Loucy (cell line): Measurements from ENCODE around the gene CAPNS1.

Experiments used
- H2AFZ ChIP-seq: fragments of 200-600 bp; sonication (generic); 2 replicates; pipeline ENCODE4 v1.6.0; 2016; ENCODE audit warnings: antibody characterized with exemption, mild to moderate bottlenecking, low read length, moderate library complexity
- H3F3A ChIP-seq: fragments of 200-600 bp; 2 replicates; pipeline ENCODE4 v1.6.0; 2016; ENCODE audit warnings: antibody characterized with exemption, low read depth, mild to moderate bottlenecking
- H3K27me3 ChIP-seq: fragments of 200-600 bp; sonication (generic); 2 replicates; pipeline ENCODE4 v1.6.1; 2014; ENCODE audit warnings: low read length, mild to moderate bottlenecking; ENCODE audit not compliant: insufficient read depth, poor library complexity, severe bottlenecking
- H3K36me3 ChIP-seq: fragments of 200-600 bp; sonication (generic); 2 replicates; pipeline ENCODE4 v1.6.1; 2016; ENCODE audit warnings: low read length; ENCODE audit not compliant: insufficient read depth
- H3K4me1 ChIP-seq: fragments of 200-600 bp; sonication (generic); 2 replicates; pipeline ENCODE4 v1.5.1; 2014; ENCODE audit warnings: low read length, mild to moderate bottlenecking; ENCODE audit not compliant: insufficient read depth, poor library complexity, severe bottlenecking
- H3K4me2 ChIP-seq: fragments of 200-600 bp; sonication (generic); 2 replicates; pipeline ENCODE4 v1.6.0; 2014; ENCODE audit warnings: antibody characterized with exemption, low read length, low read depth, mild to moderate bottlenecking; ENCODE audit not compliant: poor library complexity, severe bottlenecking
- H3K4me3 ChIP-seq: fragments of 200-600 bp; sonication (generic); 2 replicates; pipeline ENCODE4 v1.5.1; 2014; ENCODE audit warnings: low read length, mild to moderate bottlenecking, mixed read lengths; ENCODE audit not compliant: poor library complexity, severe bottlenecking
- H3K79me2 ChIP-seq: fragments of 200-600 bp; sonication (generic); 2 replicates; pipeline ENCODE4 v1.6.1; 2014; ENCODE audit warnings: low read length; ENCODE audit not compliant: insufficient read depth
- H3K9ac ChIP-seq: fragments of 200-600 bp; sonication (generic); 2 replicates; pipeline ENCODE4 v1.6.0; 2014; ENCODE audit warnings: mild to moderate bottlenecking, low read depth, low read length, moderate library complexity; ENCODE audit not compliant: poor library complexity, severe bottlenecking
- H3K9me2 ChIP-seq: fragments of 200-600 bp; sonication (generic); replicated peaks from 2 replicates; pipeline ENCODE4 v1.6.1; 2016; ENCODE audit warnings: low read depth, low read length, mixed read lengths
- H3K9me3 ChIP-seq: fragments of 200-600 bp; sonication (generic); 2 replicates; pipeline ENCODE4 v1.6.1; 2014; ENCODE audit warnings: mild to moderate bottlenecking, antibody characterized with exemption, low read length, low read depth; ENCODE audit not compliant: insufficient read depth
- H4K20me1 ChIP-seq: fragments of 200-600 bp; sonication (generic); 2 replicates; pipeline ENCODE4 v1.6.0; 2014; ENCODE audit warnings: antibody characterized with exemption, low read length, mild to moderate bottlenecking; ENCODE audit not compliant: insufficient read depth, poor library complexity, severe bottlenecking
- CTCF ChIP-seq: fragments of 200-600 bp; sonication (generic); conservative IDR thresholded peaks from 2 replicates; pipeline ENCODE4 v1.5.1; 2014; ENCODE audit warnings: mild to moderate bottlenecking, antibody characterized with exemption, low read length
- EZH2phosphoT487 ChIP-seq: fragments of 200-600 bp; IDR thresholded peaks from 2 replicates; pipeline ENCODE4 v1.6.1; 2018; ENCODE audit warnings: antibody characterized with exemption, mild to moderate bottlenecking, moderate library complexity, borderline replicate concordance

CAPNS1 gene

GRCh38 chr19:36106991-36107390, 32.9 kb upstream of the CAPNS1 start:
- TF ChIP-seq CTCF (no peak), EZH2phosphoT487 (no peak)
- Histone ChIP-seq H3K9me3 (no peaks in the 10 kb centered on the region), H3K36me3 (peaks cover 32% of the 10 kb centered on the region; the same call in 1 of the 2 replicates), H3K27me3 (no peaks in the 10 kb centered on the region), H3K4me1 (no peaks in the 10 kb centered on the region), H4K20me1 (no peaks in the 10 kb centered on the region), H3K79me2 (no peaks in the 10 kb centered on the region), H3F3A (no peaks in the 10 kb centered on the region), H3K4me2 (no peak overlapping the region), H3K9me2 (no peaks in the 10 kb centered on the region), H3K4me3 (no peak overlapping the region), H2AFZ (no peak overlapping the region), H3K9ac (no peak overlapping the region)

GRCh38 chr19:36108684-36109083, 31.2 kb upstream of the CAPNS1 start:
- TF ChIP-seq EZH2phosphoT487 (no peak), CTCF (no peak)
- no peak overlapping the region for H3K4me2 ChIP-seq
- H3K36me3 ChIP-seq = peaks cover 17% of the 10 kb centered on the region; the same call in 1 of the 2 replicates
- no peaks in the 10 kb centered on the region for H3K27me3 ChIP-seq
- H3F3A ChIP-seq = no peaks in the 10 kb centered on the region
- peaks cover 4% of the 10 kb centered on the region for H3K4me1 ChIP-seq
- H2AFZ ChIP-seq = no peak overlapping the region
- peaks cover 12% of the 10 kb centered on the region for H3K79me2 ChIP-seq
- H3K4me3 ChIP-seq = no peak overlapping the region
- H3K9me2 ChIP-seq = no peaks in the 10 kb centered on the region
- no peaks in the 10 kb centered on the region for H3K9me3 ChIP-seq
- no peak overlapping the region for H3K9ac ChIP-seq
- H4K20me1 ChIP-seq = peaks cover 1% of the 10 kb centered on the region

- H3K27me3 ChIP-seq = no peaks in the 10 kb centered on the region
- no peaks in the 10 kb centered on the region for H3F3A ChIP-seq
- no peaks in the 10 kb centered on the region for H3K9me3 ChIP-seq
- H3K4me1 ChIP-seq = peaks cover 8% of the 10 kb centered on the region
- no peak within 1 kb of the TSS for H3K4me2 ChIP-seq
- H3K4me3 ChIP-seq = no peak within 1 kb of the TSS
- H3K79me2 ChIP-seq = peaks cover 20% of the 10 kb centered on the region
- no peak for TF ChIP-seq EZH2phosphoT487
- no peak for TF ChIP-seq CTCF
- H2AFZ ChIP-seq = no peak within 1 kb of the TSS
- no peaks in the 10 kb centered on the region for H3K9me2 ChIP-seq
- no peaks in the 10 kb centered on the region for H3K36me3 ChIP-seq
- H3K9ac ChIP-seq = no peak within 1 kb of the TSS
- peaks cover 4% of the 10 kb centered on the region for H4K20me1 ChIP-seq
Observed at GRCh38 chr19:36110487-36111199, 29.2 kb upstream of the CAPNS1 start, which contains the start of gene OVOL3. Gene OVOL3, plus strand, starts transcription at chr19:36111143. Its CDS starts 60 bp downstream, at chr19:36111203.
